GM21825 (cell line): ENCODE results near the gene THUMPD1.
"Not testable (repeated sequence)": the region's sequence is repeated elsewhere in the genome, so short reads cannot be mapped to it uniquely, and the experiment has no call there.

Experiments used
- ATAC-seq: cut with Tn5 transposase; IDR thresholded peaks from one replicate; pipeline ENCODE4 v1.9.1; 2021; ENCODE audit warnings: mild to moderate bottlenecking, moderate library complexity; ENCODE audit not compliant: unreplicated experiment

Gene THUMPD1, protein sequence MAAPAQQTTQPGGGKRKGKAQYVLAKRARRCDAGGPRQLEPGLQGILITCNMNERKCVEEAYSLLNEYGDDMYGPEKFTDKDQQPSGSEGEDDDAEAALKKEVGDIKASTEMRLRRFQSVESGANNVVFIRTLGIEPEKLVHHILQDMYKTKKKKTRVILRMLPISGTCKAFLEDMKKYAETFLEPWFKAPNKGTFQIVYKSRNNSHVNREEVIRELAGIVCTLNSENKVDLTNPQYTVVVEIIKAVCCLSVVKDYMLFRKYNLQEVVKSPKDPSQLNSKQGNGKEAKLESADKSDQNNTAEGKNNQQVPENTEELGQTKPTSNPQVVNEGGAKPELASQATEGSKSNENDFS

DNA sequence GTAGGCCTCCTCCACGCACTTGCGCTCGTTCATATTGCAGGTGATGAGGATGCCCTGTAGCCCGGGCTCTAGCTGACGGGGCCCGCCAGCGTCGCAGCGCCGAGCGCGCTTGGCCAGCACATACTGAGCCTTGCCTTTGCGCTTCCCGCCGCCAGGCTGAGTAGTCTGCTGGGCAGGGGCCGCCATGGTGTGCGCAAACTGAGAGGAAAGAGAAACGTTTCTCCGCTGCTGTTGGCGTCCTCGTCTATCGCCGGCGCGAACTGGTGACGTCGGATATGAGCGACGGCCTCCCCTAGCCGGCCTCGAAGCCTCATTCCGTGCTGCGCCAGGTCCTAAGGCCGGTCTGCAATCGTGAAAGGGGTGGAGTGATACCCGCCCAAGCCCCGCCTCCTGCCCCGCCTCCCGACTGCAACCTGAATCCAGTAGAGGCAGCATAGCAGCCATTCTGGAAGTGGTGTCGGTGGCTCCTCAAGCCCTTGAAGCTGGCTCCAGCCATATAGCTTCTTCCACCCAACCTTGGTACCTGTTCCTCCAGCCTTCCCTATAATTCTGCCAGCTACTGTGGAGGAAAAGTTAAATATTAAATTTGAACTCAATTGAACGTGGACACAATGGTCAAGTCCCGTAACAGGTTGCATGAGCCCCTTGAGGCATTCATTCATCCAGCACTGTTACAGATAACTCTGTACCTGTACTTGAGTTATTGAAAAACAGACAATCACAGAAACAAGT lies at the start of gene THUMPD1:
THUMPD1 (minus strand) TSS at position 265 of the 732 bp plus-strand sequence; CDS start at position 186, 79 bp downstream.
- peak; percentile 85 for ATAC-seq

DNA sequence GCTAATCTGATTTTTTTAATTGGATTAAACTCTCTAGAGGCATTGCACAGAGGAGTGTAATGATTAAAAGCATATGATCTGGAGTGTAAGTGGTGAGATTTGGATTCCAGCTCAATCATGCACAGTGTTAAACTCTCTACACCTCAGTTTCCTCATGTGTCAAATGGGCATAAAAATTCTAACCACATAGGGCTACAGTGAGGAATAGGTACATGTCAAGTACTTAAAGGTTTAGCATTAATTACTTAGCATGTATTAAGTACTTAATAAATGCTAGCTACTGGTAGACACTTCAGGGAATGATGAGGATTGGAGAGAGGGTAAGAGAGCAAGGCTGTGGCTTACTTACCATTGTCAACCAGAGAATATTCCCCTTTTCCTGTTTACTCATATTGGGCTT lies 47.5 kb upstream of the THUMPD1 start:
- ATAC-seq = no peak

- no peak for ATAC-seq
Measured at GRCh38 chr16:20784204-20784603, 42.6 kb upstream of the THUMPD1 start.

DNA sequence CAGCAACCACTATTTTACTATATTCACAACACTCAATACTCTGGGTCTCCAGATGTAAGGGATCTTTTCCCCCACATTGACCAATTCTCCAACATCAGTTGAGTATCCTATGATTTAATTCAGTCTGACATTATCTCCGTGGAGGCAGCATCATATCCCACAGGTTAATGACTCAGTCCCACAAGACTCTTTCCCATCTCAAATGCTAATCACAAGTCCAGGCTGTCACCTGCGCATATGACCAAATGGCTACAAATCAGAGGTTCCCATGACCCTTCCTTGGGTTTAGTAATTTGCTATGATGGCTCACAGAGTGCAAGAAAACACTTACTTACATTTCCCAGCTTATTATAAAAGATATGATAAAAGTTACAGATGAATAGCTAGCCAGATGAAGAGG lies 40.9 kb upstream of the THUMPD1 start:
- ATAC-seq = no peak

DNA sequence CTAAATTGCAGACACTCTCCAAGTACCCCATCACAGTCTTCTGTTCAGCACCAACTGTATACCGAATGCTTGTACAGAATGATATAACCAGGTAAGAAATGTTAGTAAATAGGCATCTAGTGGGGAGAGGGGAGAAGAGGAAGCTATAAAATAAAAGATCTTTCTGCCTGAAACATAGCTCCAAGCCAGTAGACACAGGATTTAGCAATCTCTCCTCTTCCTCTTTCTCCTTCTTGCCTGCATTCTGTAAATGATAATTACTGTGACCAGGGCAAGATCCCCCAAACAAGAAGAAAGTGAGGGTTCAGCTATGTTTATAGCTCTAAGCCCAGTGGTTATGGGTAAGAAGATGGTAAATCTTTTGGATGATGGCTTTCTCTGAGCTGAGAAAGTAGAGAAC lies 40.1 kb upstream of the THUMPD1 start:
- no peak for ATAC-seq

GRCh38 chr16:20774703-20775362 lies 33.2 kb upstream of the THUMPD1 start:
- ATAC-seq = no peak

GRCh38 chr16:20773679-20774078 lies 32.1 kb upstream of the THUMPD1 start:
- no peak for ATAC-seq

- no peak for ATAC-seq
Measured at GRCh38 chr16:20768818-20769217, 27.2 kb upstream of the THUMPD1 start.

GRCh38 chr16:20768121-20768520 lies 26.5 kb upstream of the THUMPD1 start:
- no peak for ATAC-seq

DNA sequence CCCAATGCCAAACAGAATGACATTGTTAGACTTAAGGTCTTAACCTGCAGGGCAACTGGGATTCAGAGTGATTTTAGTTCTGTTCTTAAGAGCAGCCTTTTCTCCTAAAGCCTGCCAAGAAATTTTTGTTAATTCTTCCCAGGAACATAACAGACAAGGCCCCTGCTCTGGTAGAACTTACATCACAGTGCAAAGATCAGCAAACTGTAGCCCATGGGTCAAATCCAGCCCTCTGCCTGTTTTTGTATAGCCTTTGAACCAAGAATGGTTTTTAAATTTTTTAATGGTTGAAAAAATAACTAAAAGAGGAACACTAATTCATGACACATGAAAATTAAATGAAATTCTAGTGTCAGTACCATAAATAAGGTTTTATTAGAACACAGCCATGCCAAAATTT lies 26.0 kb upstream of the THUMPD1 start:
- no peak for ATAC-seq

DNA sequence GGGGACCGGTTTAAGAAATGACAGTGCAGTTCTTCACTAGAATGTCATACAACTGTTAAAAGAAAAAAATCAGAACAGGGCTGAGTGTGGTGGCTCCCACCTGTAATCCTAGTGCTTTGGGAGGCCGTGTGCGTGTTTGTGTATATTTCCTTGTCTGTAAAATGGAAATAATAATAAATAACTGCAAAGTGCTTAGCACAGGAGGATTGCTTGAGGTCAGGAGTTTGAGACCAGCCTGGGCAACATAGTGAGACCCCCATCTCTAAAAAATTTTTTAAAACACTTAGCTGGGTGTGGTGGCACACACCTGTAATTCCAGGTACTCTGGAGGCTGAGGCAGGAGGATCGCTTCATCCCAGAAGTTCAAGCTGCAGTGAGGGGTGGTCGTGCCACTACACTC lies 24.7 kb upstream of the THUMPD1 start:
- no peak for ATAC-seq

DNA sequence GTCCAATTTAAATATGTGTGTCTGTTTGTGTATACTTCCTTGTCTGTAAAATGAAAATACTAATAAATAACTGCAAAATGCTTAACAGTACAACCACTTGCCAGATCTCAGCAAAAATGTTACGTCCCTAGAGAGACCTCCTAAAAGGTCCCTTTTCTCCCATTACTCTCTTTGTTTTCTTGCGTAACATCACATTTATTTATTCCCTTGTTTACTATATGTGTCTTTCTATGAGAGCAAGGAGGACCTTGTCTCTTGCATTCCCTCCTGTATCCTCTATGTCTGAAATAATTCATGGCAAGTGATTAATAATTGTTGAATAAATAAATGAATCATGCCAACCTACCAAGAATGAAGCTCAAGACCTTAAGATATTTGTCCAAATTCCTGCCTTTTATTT lies 24.1 kb upstream of the THUMPD1 start:
- ATAC-seq = no peak

GRCh38 chr16:20764448-20764847 lies 22.8 kb upstream of the THUMPD1 start:
- ATAC-seq = not testable (repeated sequence)

DNA sequence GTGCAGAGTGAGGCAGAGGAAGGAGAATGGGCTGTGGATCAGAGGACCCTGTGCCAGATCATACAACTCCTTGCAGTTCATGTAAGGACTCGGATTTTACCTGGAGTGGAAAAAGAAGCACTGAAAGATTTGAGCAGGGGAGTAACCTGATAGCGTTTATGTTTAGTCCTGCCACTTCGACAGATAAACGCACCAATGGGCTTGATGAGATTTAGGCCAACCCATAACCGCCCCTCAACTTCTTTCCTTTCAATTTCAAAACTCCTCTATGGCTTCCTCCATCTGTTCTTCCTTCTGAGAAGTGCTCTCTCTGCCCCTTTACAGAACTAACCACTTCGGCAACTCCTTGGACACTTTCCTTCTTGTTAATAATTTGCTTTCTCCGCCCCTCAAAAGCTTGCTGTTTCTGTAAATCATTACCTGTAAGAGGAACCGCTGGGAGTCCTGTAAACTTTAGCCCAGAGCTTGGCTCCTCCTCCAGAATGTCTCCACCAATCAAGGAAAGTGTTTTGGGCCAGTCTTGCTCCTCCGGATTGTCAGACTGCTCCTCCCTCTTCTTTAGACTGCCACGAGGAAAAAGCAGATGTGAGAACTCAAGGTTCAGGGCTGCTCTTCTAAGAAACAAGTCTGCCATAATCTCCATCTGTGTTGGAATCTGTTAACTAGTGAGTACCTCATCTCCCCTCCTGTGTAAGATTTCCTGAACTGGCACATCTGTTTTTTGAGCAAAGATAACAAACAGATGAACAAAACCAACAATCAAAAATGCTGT lies 22.0 kb upstream of the THUMPD1 start, which contains the start of gene ACSM3:
ACSM3 (plus strand) TSS at position 554 of the 772 bp plus-strand sequence. CDS start 6,021 bp downstream, outside the sequence.
- peak; percentile 96 for ATAC-seq

DNA sequence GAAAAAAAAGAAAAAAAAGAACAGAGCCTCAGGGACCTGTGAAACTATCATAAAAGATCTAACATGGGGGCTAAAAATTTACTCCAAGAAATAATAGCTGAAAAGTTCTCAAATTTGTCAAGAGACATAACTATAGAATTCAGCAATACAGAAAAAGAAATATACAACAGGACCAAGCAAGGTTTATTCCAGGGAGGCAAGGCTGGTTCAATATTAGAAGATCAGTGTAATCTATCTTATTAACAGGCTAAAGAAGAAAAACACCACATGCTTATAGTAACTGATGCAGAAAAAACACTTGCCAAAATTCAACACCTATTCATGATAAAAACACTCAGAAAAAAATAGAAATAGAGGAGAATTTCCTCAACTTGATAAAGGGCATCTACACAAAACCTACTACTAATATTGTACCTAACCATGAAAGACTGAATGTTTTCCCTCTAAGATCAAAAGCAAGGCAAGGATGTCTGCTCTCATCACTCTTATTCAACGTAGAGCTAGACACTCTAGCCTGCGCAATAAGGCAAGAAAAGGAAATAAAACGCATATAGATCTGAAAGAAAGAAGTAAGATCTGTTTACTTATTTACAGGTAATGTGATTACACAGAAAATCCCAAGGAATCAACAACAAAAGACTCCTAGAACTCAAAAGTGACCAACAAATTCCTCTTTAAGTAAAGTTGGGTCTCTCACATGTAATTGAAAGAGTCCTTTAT lies 20.9 kb upstream of the THUMPD1 start:
- ATAC-seq = no peak

- no peak for ATAC-seq
Measured at GRCh38 chr16:20761175-20761574, 19.6 kb upstream of the THUMPD1 start.

GRCh38 chr16:20760346-20760745 lies 18.7 kb upstream of the THUMPD1 start:
- ATAC-seq = no peak

- not testable (repeated sequence) for ATAC-seq
Measured at GRCh38 chr16:20755799-20756198, 14.2 kb upstream of the THUMPD1 start.

DNA sequence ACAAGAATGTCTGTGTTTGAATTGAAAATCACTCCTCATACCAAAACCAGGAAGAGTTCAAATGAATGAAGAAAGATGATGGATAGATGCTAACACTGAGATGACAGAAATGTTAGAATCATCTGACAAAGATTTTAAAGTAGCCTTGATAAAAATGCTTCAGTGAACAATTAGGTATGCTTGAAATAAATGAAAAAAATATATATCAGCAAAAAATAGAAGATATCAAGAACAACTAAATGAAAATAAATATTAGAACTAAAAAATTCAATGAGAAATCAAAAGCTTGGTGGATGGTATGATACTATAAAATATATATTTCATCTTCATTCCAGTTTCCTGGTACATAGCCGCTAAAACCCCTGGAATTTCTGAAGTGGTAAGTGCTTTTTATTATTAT lies 13.6 kb upstream of the THUMPD1 start:
- no peak for ATAC-seq

- ATAC-seq = no peak
Measured at GRCh38 chr16:20753727-20754126, 12.1 kb upstream of the THUMPD1 start.
